ENCODE results near the gene LTBP4. TPM values are rescaled to one million over a fixed set of nuclear protein-coding genes. Genes with fewer than 3 reads are reported as not detected.
"Not testable (repeated sequence)": the region's sequence is repeated elsewhere in the genome, so short reads cannot be mapped to it uniquely, and the experiment has no call there.

The LTBP4 gene
- total RNA-seq, 1 experiment from 2014 or later, result 75.4 TPM

- in situ Hi-C loops (cut with HindIII; ENCODE audit: low pct_unique_long_range_greater_than_20kb, low sequenced_read_pairs) (no loop called here), intact Hi-C loops (cut with micrococcal nuclease; ENCODE audit: unreplicated experiment) (no loop called here)
- CTCF ChIA-PET, result no interaction called here
- no TSS peak for BruUV-seq (replicated peaks)
- Histone ChIP-seq H3K9me3 (ENCODE audit: control insufficient read depth, insufficient read depth, low read depth, low read length) (no peaks in the 10 kb centered on the region), H3K4me1 (ENCODE audit: control insufficient read depth, insufficient read depth, low read length) (peaks cover 6% of the 10 kb centered on the region; the same call in 1 of the 2 replicates), H3K27me3 (ENCODE audit: control insufficient read depth, insufficient read depth, low read length) (no peaks in the 10 kb centered on the region), H3K36me3 (ENCODE audit: control insufficient read depth, insufficient read depth, low read length) (no peaks in the 10 kb centered on the region), H3K4me3 (ENCODE audit: low read depth in 2 of 2, low read length in 2 of 2) (no peak overlapping the region), H3K27ac (ENCODE audit: low read length) (no peak overlapping the region)
- POLR2A ChIA-PET, result no interaction called here
- ATAC-seq, result no peak
- TF ChIP-seq CTCF (IDR thresholded peaks at IDR 0.05), result no peak
- TF ChIP-seq SIN3A (IDR thresholded peaks at IDR 0.05; ENCODE audit: borderline replicate concordance, insufficient read depth, low read depth, low read length), result no peak
- TF ChIP-seq REST (IDR thresholded peaks at IDR 0.05; ENCODE audit: insufficient read depth in 1 of 2, low read depth in 2 of 2, low read length in 1 of 2), result no peak
- no peak for TF ChIP-seq TCF7L2 (IDR thresholded peaks at IDR 0.05; ENCODE audit: low read depth, low read length)
- TF ChIP-seq POLR2AphosphoS5 (IDR thresholded peaks at IDR 0.05; ENCODE audit: low read depth, low read length), result no peak
- no peak for DNase-seq (ENCODE audit: low read depth, low spot score)
Measured at GRCh38 chr19:40589591-40590429, 11.4 kb upstream of the LTBP4 start.

- ChIA-PET CTCF (no interaction called here), POLR2A (no interaction called here)
- ATAC-seq (no peak), DNase-seq (ENCODE audit: low read depth, low spot score) (no peak)
- BruUV-seq (replicated peaks), result no TSS peak
- no peaks in the 10 kb centered on the region for H3K9me3 ChIP-seq (ENCODE audit: control insufficient read depth, insufficient read depth, low read depth, low read length)
- no peaks in the 10 kb centered on the region for H3K36me3 ChIP-seq (ENCODE audit: control insufficient read depth, insufficient read depth, low read length)
- intact Hi-C loops (cut with micrococcal nuclease; ENCODE audit: unreplicated experiment), result no loop called here
- H3K4me1 ChIP-seq (ENCODE audit: control insufficient read depth, insufficient read depth, low read length), result peaks cover 6% of the 10 kb centered on the region; the same call in 1 of the 2 replicates
- no peak overlapping the region for H3K4me3 ChIP-seq (ENCODE audit: low read depth in 2 of 2, low read length in 2 of 2)
- no peak for TF ChIP-seq REST (IDR thresholded peaks at IDR 0.05; ENCODE audit: insufficient read depth in 1 of 2, low read depth in 2 of 2, low read length in 1 of 2)
- no peak for TF ChIP-seq CTCF (IDR thresholded peaks at IDR 0.05)
- no peak for TF ChIP-seq SIN3A (IDR thresholded peaks at IDR 0.05; ENCODE audit: borderline replicate concordance, insufficient read depth, low read depth, low read length)
- TF ChIP-seq POLR2AphosphoS5 (IDR thresholded peaks at IDR 0.05; ENCODE audit: low read depth, low read length), result no peak
- TF ChIP-seq TCF7L2 (IDR thresholded peaks at IDR 0.05; ENCODE audit: low read depth, low read length), result no peak
- in situ Hi-C loops (cut with HindIII; ENCODE audit: low pct_unique_long_range_greater_than_20kb, low sequenced_read_pairs), result no loop called here
- no peaks in the 10 kb centered on the region for H3K27me3 ChIP-seq (ENCODE audit: control insufficient read depth, insufficient read depth, low read length)
- H3K27ac ChIP-seq (ENCODE audit: low read length), result no peak overlapping the region
Measured at GRCh38 chr19:40590464-40591265, 10.5 kb upstream of the LTBP4 start.

DNA sequence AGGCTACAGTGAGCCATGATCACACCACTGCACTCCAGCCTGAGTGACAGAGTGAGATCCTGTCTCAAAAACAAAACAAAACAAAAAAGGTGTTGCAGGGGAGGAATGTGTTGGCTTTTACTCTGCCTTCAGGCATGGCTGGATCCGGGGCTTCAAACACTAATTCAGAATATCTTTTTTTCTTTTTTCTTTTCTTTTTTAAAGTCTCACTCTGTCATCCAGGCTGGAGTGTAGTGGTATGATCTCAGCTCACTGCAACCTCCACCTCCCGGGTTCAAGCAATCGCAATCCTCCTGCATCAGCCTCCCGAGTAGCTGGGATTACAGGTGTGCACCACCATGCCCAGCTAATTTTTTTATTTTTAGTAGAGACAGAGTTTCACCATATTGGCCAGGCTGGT is 9.4 kb upstream of the LTBP4 start:
- H3K36me3 ChIP-seq (ENCODE audit: control insufficient read depth, insufficient read depth, low read length); intact Hi-C loops (cut with micrococcal nuclease; ENCODE audit: unreplicated experiment); H3K27ac ChIP-seq (ENCODE audit: low read length); H3K27me3 ChIP-seq (ENCODE audit: control insufficient read depth, insufficient read depth, low read length); BruUV-seq (replicated peaks); DNase-seq (ENCODE audit: low read depth, low spot score); CTCF ChIA-PET; ATAC-seq; H3K9me3 ChIP-seq (ENCODE audit: control insufficient read depth, insufficient read depth, low read depth, low read length); H3K4me3 ChIP-seq (ENCODE audit: low read depth in 2 of 2, low read length in 2 of 2); in situ Hi-C loops (cut with HindIII; ENCODE audit: low pct_unique_long_range_greater_than_20kb, low sequenced_read_pairs); POLR2A ChIA-PET; H3K4me1 ChIP-seq (ENCODE audit: control insufficient read depth, insufficient read depth, low read length): not testable (repeated sequence)
